ENCODE data around the gene DUSP14.

DUSP14 gene

DNA sequence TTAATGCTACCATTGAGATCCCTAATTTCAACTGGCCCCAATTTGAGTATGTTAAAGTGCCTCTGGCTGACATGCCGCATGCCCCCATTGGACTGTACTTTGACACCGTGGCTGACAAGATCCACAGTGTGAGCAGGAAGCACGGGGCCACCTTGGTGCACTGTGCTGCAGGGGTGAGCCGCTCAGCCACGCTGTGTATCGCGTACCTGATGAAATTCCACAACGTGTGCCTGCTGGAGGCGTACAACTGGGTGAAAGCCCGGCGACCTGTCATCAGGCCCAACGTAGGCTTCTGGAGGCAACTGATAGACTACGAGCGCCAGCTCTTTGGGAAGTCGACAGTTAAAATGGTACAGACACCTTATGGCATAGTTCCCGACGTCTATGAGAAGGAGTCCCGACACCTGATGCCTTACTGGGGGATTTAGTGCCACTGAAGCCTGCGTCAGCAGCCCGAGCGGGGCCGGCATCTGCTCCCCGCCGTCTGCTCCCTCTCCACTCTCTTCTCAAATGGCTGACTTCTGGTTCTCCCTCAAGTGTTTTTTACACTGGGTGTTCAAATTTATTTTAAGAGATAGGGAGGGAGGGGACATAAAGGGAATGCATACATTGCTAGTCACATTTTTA is 22.9 kb downstream of the DUSP14 start:
- in situ Hi-C loops (cut with MboI; ENCODE audit: low pct_unique_long_range_greater_than_20kb, low sequenced_read_pairs, unreplicated experiment), result no loop called here
- TF ChIP-seq CTCF (IDR thresholded peaks at IDR 0.05; ENCODE audit: extremely low read depth, insufficient read depth, missing control alignments), result no peak
- no peak for DNase-seq (ENCODE audit: low spot score)

GRCh38 chr17:37513711-37514110 is 24.0 kb downstream of the DUSP14 start:
- no peak for TF ChIP-seq CTCF (IDR thresholded peaks at IDR 0.05; ENCODE audit: extremely low read depth, insufficient read depth, missing control alignments)
- in situ Hi-C loops (cut with MboI; ENCODE audit: low pct_unique_long_range_greater_than_20kb, low sequenced_read_pairs, unreplicated experiment), result no loop called here
- no peak for DNase-seq (ENCODE audit: low spot score)

DNA sequence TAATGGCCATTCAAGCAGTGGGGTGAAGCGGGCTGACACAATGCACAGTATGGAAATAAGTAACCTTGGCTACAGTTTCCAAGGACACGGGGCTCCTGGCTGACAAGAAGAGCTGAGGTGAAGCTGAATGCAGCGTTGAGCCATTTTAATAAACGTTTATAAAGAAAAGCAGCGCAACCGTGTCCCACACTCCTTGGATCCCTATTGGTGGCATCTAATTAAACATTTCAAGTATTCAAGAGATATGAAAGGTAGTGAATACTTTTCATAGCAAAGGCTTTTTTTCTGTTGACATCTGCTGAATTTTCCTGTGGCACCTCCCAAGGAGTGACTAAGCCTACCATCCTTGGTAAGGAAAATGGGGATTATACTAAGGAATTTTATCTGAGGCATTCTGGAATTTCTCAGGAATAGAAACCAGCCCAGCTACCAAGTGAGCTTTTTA is 26.5 kb downstream of the DUSP14 start:
- no peak for DNase-seq (ENCODE audit: low spot score)
- TF ChIP-seq CTCF (IDR thresholded peaks at IDR 0.05; ENCODE audit: extremely low read depth, insufficient read depth, missing control alignments), result no peak
- in situ Hi-C loops (cut with MboI; ENCODE audit: low pct_unique_long_range_greater_than_20kb, low sequenced_read_pairs, unreplicated experiment), result no loop called here

DNA sequence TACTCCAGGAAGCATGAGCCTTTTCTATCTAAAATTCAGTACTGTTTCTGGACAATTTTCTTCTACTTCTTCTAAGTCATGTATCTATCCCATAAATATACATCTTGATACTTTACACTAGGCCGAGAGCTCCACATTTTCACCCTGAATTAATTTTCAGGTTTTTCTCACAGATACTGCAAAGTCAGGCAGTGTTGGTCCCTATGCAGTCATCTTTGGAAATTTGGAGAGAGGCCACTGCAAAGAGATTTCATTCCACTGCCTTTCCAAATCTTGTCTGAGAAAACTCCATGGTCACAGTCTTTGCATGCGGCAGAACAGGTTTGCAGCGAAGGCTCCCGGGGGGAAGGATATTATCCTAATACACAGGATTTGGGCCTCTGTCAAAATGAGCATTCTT is 28.2 kb downstream of the DUSP14 start:
- no peak for TF ChIP-seq CTCF (IDR thresholded peaks at IDR 0.05; ENCODE audit: extremely low read depth, insufficient read depth, missing control alignments)
- in situ Hi-C loops (cut with MboI; ENCODE audit: low pct_unique_long_range_greater_than_20kb, low sequenced_read_pairs, unreplicated experiment), result no loop called here
- no peak for DNase-seq (ENCODE audit: low spot score)

- in situ Hi-C loops (cut with MboI; ENCODE audit: low pct_unique_long_range_greater_than_20kb, low sequenced_read_pairs, unreplicated experiment), result no loop called here
- no peak for DNase-seq (ENCODE audit: low spot score)
- TF ChIP-seq CTCF (IDR thresholded peaks at IDR 0.05; ENCODE audit: extremely low read depth, insufficient read depth, missing control alignments), result no peak
Measured at GRCh38 chr17:37518826-37519225, 29.1 kb downstream of the DUSP14 start.

GRCh38 chr17:37519251-37519985 is 29.7 kb downstream of the DUSP14 start:
- no peak for TF ChIP-seq CTCF (IDR thresholded peaks at IDR 0.05; ENCODE audit: extremely low read depth, insufficient read depth, missing control alignments)
- in situ Hi-C loops (cut with MboI; ENCODE audit: low pct_unique_long_range_greater_than_20kb, low sequenced_read_pairs, unreplicated experiment), result no loop called here
- DNase-seq (ENCODE audit: low spot score), result no peak
